DND-41 (cell line): ENCODE measurements around the gene CHST3.

ENCODE experiments used
- EZH2 ChIP-seq: IDR thresholded peaks from 3 replicates; pipeline ENCODE4 v1.6.1; 2012; ENCODE audit warnings: borderline replicate concordance, low read depth, mild to moderate bottlenecking, moderate library complexity, low read length, inconsistent platforms; ENCODE audit not compliant: severe bottlenecking
- TF ChIP-seq, protein P1 (sequence below): IDR thresholded peaks from 2 replicates; pipeline ENCODE4 v1.5.1; 2012; ENCODE audit warnings: borderline replicate concordance, low read length, moderate library complexity, mild to moderate bottlenecking; ENCODE audit not compliant: poor library complexity, severe bottlenecking; ENCODE audit errors: extremely low read depth

DNA sequence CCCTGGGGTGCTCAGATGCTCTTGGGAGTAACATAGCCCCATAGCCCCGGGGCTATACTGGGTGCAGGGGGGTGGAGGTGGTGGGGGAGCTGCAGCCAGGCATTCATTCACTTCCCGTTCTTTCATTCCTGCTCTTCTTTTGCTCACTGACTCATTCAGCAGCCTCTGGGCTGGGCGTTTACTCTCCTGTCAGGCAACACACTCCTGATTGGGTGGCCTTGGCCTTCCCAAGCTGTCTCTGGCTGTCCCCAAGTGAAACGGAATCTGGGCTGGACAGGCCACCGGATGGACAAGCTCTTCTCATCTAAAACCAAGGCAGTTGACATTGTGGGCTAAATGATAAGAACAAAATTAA lies 34.6 kb downstream of the CHST3 start:
- TF ChIP-seq, protein P1, sequence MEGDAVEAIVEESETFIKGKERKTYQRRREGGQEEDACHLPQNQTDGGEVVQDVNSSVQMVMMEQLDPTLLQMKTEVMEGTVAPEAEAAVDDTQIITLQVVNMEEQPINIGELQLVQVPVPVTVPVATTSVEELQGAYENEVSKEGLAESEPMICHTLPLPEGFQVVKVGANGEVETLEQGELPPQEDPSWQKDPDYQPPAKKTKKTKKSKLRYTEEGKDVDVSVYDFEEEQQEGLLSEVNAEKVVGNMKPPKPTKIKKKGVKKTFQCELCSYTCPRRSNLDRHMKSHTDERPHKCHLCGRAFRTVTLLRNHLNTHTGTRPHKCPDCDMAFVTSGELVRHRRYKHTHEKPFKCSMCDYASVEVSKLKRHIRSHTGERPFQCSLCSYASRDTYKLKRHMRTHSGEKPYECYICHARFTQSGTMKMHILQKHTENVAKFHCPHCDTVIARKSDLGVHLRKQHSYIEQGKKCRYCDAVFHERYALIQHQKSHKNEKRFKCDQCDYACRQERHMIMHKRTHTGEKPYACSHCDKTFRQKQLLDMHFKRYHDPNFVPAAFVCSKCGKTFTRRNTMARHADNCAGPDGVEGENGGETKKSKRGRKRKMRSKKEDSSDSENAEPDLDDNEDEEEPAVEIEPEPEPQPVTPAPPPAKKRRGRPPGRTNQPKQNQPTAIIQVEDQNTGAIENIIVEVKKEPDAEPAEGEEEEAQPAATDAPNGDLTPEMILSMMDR, result no peak
- no peak for TF ChIP-seq EZH2
